DMS153 (cell line): Measurements from ENCODE around the gene RER1.
"Not testable (repeated sequence)": the region's sequence is repeated elsewhere in the genome, so short reads cannot be mapped to it uniquely, and the experiment has no call there.

ENCODE experiments used
- DNase-seq: peaks from one replicate; lab custom pipeline; 2025; lab: John Stamatoyannopoulos, UW

The RER1 gene

GRCh38 chr1:2427976-2428375, 36.3 kb downstream of the RER1 start:
- DNase-seq: no peak

- no peak for DNase-seq
Measured at GRCh38 chr1:2428490-2428889, 36.8 kb downstream of the RER1 start.

- DNase-seq: no peak
Measured at GRCh38 chr1:2429780-2430591, 38.3 kb downstream of the RER1 start.

GRCh38 chr1:2430592-2430973, 38.9 kb downstream of the RER1 start:
- no peak for DNase-seq

GRCh38 chr1:2431103-2431502, 39.5 kb downstream of the RER1 start:
- no peak for DNase-seq

GRCh38 chr1:2431518-2431917, 39.9 kb downstream of the RER1 start:
- DNase-seq: no peak

GRCh38 chr1:2432441-2432844, 40.8 kb downstream of the RER1 start:
- no peak for DNase-seq

- no peak for DNase-seq
Measured at GRCh38 chr1:2433196-2433595, 41.6 kb downstream of the RER1 start.

- no peak for DNase-seq
Measured at GRCh38 chr1:2433936-2434655, 42.5 kb downstream of the RER1 start.

GRCh38 chr1:2435091-2435490, 43.5 kb downstream of the RER1 start:
- no peak for DNase-seq

- DNase-seq: no peak
Measured at GRCh38 chr1:2435746-2436355, 44.2 kb downstream of the RER1 start.

- no peak for DNase-seq
Measured at GRCh38 chr1:2436876-2437275, 45.2 kb downstream of the RER1 start.

GRCh38 chr1:2437617-2438016, 46.0 kb downstream of the RER1 start:
- DNase-seq: no peak

GRCh38 chr1:2438038-2438437, 46.4 kb downstream of the RER1 start:
- DNase-seq: peak; percentile 60

- DNase-seq: no peak
Measured at GRCh38 chr1:2438641-2439040, 47.0 kb downstream of the RER1 start.

- DNase-seq: no peak
Measured at GRCh38 chr1:2439369-2439768, 47.7 kb downstream of the RER1 start.

- not testable (repeated sequence) for DNase-seq
Measured at GRCh38 chr1:2440346-2440745, 48.7 kb downstream of the RER1 start.

- no peak for DNase-seq
Measured at GRCh38 chr1:2441746-2442145, 50.1 kb downstream of the RER1 start.

- no peak for DNase-seq
Measured at GRCh38 chr1:2442661-2443060, 51.0 kb downstream of the RER1 start.

GRCh38 chr1:2443277-2444137, 51.9 kb downstream of the RER1 start:
- DNase-seq: no peak

- DNase-seq: no peak
Measured at GRCh38 chr1:2444138-2444591, 52.5 kb downstream of the RER1 start.
